HG03159 (cell line): ENCODE data around the gene UBE2G2.
"Not testable (repeated sequence)": the region's sequence is repeated elsewhere in the genome, so short reads cannot be mapped to it uniquely, and the experiment has no call there.

ENCODE experiments used
- ATAC-seq: cut with Tn5 transposase; IDR thresholded peaks from one replicate; pipeline ENCODE4 v1.9.1; 2021; ENCODE audit warnings: mild to moderate bottlenecking, moderate library complexity; ENCODE audit not compliant: unreplicated experiment

The UBE2G2 gene

DNA sequence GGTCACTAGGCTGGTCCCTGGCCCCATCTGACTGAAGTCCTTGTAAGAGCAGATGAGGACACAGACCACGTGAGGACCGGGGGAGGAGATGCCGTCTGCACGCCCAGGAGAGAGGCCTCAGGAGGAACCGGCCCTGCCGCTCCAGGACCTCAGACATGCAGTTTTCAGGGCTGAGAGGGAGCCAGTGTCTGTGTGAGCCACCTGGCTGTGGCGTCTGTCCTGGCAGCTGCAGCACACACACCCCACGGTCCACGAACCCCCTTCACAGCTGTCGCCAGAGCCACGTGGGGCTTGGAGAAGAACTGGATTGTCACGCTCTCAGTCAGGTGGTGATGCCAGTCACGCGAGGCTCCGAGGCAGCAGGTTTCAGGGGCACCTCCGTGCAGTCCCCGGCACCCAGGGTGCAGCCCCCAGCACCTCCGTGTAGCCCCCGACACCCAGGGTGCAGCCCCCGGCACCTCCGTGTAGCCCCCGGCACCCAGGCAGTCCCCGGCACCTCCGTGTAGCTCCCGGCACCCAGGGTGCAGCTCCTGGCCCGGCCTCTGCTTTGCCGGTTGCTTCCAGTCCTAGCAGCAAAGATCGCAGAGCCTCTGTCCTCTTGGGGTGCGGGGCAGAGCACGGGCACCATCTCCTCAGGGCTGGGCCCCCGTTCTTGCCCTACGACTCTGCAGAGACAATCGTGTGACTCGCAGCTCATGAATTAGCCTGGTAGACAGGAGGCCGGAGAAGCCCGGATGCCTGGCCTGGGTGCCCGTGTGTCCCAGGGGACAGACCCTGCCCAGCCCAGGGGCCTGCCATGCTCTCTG lies 35.2 kb upstream of the UBE2G2 start:
- ATAC-seq = no peak

DNA sequence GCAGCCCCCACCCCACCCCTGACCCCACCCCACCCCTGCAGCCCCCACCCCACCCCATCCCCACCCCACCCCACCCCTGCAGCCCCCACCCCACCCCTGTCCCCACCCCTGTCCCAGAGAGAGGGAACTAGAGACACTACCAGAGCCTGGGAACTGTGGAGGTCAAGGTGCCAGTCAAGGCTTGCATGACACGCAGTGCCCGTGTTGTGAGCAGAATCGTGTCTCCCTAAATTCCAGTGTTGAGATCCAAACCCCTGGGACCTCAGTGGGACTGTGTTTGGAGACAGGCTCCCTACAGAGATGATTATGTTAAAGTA lies 34.7 kb upstream of the UBE2G2 start:
- ATAC-seq = no peak

DNA sequence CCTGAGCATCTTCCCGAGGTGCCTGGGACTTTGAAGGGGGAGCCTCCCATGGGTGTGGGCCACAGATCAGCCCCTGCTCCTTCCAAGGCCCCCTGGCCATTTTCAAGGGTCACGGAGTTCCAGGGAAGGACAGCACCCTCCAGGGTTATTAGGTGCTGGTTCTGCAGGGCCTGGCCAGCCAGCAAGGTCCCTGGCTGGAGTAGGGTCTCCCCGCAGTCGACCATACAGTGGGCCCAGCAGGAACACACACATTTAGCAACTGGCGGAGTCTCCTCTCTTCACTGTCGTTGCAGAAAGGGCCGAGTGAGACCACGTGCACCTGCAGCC lies 34.0 kb upstream of the UBE2G2 start:
- ATAC-seq = no peak

GRCh38 chr21:44834951-44835646 lies 33.5 kb upstream of the UBE2G2 start:
- no peak for ATAC-seq

- no peak for ATAC-seq
Measured at GRCh38 chr21:44834231-44834950, 32.8 kb upstream of the UBE2G2 start.

GRCh38 chr21:44833663-44834062 lies 32.0 kb upstream of the UBE2G2 start:
- no peak for ATAC-seq

- ATAC-seq = not testable (repeated sequence)
Measured at GRCh38 chr21:44832516-44833255, 31.1 kb upstream of the UBE2G2 start.

GRCh38 chr21:44831227-44831860 lies 29.7 kb upstream of the UBE2G2 start:
- no peak for ATAC-seq

- ATAC-seq = no peak
Measured at GRCh38 chr21:44829507-44830092, 28.0 kb upstream of the UBE2G2 start.

DNA sequence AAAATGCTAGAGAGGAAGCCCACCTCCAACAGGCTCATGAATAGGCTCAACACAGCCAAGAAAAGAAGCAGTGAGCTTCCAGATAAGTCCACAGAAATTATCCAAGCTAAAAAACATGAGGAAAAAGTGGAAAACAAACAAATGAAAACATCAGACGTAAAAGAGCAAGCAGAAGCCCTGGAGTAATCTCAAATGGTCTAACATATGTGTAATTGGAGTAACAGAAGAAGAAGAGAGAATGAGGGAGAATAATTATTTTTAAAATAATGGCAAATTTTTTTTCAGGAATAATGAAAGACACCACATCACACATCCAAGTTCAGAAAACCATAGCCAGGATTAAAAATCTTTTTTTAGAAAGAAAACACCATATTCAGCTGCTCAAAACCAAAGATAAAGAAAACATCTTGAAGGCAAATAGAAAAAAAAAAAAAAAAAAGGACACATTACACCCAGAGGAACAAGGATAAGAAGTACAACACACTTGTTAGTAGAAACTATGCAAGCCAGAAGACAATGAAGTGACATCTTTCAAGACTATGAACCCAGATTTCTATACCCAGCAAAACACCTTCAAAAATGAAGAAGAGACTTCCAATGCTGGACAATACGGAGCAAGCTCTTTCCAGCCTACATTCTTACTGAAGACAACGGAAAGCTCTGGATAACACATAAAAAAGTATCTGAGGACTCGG lies 26.9 kb upstream of the UBE2G2 start:
- no peak for ATAC-seq

DNA sequence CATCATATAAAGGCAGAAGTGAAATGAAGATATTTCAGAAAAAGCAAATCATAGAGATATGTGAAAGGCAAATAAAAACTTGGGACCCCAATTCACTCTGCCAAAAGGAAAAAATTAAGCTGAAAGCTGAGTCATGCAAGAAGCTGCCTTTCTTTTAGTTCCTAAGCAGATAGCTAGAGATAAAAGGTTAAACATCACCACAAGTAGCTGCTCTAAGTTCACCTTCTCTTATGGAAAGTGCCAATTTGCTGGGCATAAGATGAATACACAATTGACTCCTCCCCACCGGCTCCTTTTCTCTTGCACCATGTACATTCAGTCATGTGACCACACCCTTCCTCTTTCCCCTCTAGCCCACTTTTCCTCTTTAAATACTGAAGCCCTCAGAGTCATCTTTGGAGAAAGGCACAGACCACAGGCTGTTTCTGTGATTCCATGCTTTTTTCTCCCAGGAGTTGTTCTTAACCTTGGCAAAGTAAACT lies 21.6 kb upstream of the UBE2G2 start:
- ATAC-seq = no peak

GRCh38 chr21:44822484-44823178 lies 21.0 kb upstream of the UBE2G2 start:
- no peak for ATAC-seq

- ATAC-seq = no peak
Measured at GRCh38 chr21:44820851-44821250, 19.2 kb upstream of the UBE2G2 start.

- ATAC-seq = no peak
Measured at GRCh38 chr21:44819283-44820243, 17.9 kb upstream of the UBE2G2 start.

DNA sequence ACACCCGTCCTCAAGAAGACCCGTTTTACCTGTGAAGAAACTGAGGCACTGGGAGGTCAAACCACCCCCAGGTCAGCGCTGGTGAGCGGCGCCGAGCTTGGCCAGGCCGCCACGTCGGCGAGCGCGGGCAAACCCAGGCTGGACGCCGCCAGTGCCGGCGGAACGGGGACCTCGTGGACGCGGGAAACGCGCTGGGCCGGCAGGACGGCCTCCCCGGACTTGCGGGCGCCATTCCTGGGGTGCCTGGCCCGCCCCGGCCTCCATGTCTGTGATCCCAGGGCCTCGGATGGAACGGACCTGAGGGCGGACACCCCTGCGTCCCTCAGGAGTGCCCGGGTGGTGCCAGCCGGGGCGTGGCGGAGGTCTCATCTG lies 17.0 kb upstream of the UBE2G2 start:
- ATAC-seq = no peak

GRCh38 chr21:44817914-44818639 lies 16.5 kb upstream of the UBE2G2 start, which contains the start of gene SUMO3:
TSS of gene SUMO3 (minus strand) at chr21:44818062. CDS start at chr21:44817968, 94 bp downstream.
- peak; percentile 59 for ATAC-seq

GRCh38 chr21:44817506-44817880 lies 15.9 kb upstream of the UBE2G2 start:
- ATAC-seq = peak; percentile 68
